Measurements from ENCODE around the gene TOLLIP. TPM values are rescaled to one million over a fixed set of nuclear protein-coding genes. Genes with fewer than 3 reads are reported as not detected.

Gene TOLLIP
- total RNA-seq, 1 donor from 2014 or later, result 65.3 TPM

DNA sequence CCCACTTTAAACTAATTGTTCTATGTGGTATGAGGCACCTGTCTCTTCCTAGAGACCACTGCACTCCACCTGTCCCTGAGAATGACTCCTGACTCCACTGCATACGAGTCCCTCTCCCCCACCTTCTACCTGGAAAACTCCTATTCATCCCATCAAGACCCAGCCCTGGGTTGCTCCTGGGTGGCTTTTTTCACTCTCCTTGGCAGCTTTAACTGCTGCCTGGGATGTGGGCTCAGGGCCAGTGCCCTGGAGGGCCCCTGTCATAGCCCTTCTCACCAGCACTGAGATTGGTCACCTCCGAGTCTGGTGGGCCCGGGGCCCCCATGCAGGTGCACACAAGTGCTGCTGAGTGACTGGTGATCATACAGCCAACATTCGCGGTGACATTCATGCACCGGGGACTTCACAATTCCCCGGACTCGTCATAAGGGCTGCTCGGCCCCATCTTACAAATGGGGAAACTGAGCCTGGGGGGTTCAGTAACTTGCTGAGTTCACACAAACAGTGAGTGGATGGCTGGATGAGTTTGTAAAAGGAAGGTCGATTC lies 25.9 kb upstream of the TOLLIP start:
- no peak overlapping the region for H3K27ac Mint-ChIP-seq (ENCODE audit: unreplicated experiment)

DNA sequence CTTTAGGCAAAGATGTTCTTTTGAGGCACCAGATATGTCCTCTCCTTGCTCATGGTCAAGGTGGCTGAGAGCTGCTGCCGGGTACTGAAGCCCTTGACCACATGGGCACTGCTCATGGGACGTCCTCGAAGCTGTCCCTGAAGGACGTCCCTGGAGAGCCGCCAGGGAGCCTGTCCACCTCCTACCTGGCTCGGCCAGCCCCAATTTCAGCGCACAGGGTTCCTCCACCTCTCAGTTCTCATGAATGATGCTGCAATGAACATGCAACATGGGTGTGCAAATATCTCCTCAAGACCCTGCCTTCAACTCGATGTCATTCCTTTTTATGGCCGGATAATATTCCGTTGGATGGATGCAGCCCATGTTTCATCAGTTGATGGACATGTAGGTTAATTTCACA lies 24.4 kb upstream of the TOLLIP start:
- H3K4me1 Mint-ChIP-seq (ENCODE audit: unreplicated experiment), result peaks cover 2% of the 10 kb centered on the region
- no peak overlapping the region for H3K4me3 Mint-ChIP-seq (ENCODE audit: unreplicated experiment)
- TF ChIP-seq, protein P1, sequence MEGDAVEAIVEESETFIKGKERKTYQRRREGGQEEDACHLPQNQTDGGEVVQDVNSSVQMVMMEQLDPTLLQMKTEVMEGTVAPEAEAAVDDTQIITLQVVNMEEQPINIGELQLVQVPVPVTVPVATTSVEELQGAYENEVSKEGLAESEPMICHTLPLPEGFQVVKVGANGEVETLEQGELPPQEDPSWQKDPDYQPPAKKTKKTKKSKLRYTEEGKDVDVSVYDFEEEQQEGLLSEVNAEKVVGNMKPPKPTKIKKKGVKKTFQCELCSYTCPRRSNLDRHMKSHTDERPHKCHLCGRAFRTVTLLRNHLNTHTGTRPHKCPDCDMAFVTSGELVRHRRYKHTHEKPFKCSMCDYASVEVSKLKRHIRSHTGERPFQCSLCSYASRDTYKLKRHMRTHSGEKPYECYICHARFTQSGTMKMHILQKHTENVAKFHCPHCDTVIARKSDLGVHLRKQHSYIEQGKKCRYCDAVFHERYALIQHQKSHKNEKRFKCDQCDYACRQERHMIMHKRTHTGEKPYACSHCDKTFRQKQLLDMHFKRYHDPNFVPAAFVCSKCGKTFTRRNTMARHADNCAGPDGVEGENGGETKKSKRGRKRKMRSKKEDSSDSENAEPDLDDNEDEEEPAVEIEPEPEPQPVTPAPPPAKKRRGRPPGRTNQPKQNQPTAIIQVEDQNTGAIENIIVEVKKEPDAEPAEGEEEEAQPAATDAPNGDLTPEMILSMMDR (IDR thresholded peaks at IDR 0.05; ENCODE audit: unreplicated experiment), result no peak
- peaks cover 18% of the 10 kb centered on the region for H3K36me3 Mint-ChIP-seq (ENCODE audit: low read depth, unreplicated experiment)
- peaks cover 13% of the 10 kb centered on the region for H3K27me3 Mint-ChIP-seq (ENCODE audit: unreplicated experiment)
- DNase-seq (ENCODE audit: low spot score), result no peak
- H3K9me3 Mint-ChIP-seq (ENCODE audit: unreplicated experiment), result no peaks in the 10 kb centered on the region
- H3K27ac Mint-ChIP-seq (ENCODE audit: unreplicated experiment), result no peak overlapping the region

More for the DNA sequence above, 25.9 kb upstream of the TOLLIP start:
- peak overlapping the region; percentile 74 for H3K4me3 Mint-ChIP-seq (ENCODE audit: unreplicated experiment)
- H3K36me3 Mint-ChIP-seq (ENCODE audit: low read depth, unreplicated experiment), result peaks cover 18% of the 10 kb centered on the region
- DNase-seq (ENCODE audit: low spot score), result no peak
- no peaks in the 10 kb centered on the region for H3K9me3 Mint-ChIP-seq (ENCODE audit: unreplicated experiment)
- H3K4me1 Mint-ChIP-seq (ENCODE audit: unreplicated experiment), result peaks cover 2% of the 10 kb centered on the region
- TF ChIP-seq, protein P1 (IDR thresholded peaks at IDR 0.05; ENCODE audit: unreplicated experiment), result no peak
- peaks cover 13% of the 10 kb centered on the region for H3K27me3 Mint-ChIP-seq (ENCODE audit: unreplicated experiment)

DNA sequence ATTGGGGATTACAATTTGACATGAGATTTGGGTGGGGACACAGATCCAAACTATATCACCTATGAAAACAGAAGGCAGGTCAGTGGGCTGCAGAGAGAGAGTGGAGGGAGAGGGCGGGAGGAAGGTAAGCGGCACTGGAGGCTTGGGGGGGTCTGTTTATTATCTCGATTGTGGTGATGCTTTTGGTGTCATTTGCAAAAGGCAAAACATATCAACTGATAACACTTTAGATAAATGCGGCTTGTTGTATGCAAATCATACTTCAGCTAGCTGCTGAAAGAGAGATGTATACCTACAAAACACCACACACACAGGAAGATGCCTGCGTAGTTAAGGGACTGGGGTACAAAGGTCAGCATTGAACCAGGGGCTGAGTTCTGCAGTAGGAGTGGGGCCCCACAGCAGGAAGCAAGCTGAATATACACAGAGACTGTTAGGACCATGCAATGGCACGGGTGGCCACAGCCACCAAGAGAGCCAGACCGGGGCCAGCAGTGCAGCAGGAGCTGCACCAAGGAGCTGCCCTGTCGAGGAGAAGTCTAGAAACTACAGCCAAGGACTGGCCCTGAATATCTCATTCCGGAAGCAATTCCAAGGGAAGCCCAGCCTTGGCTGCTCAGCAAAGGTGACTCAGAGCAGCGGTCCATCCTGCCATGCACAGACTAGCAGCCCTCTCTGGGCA lies 23.8 kb upstream of the TOLLIP start:
- Mint-ChIP-seq H3K4me1 (ENCODE audit: unreplicated experiment) (peaks cover 2% of the 10 kb centered on the region), H3K9me3 (ENCODE audit: unreplicated experiment) (no peaks in the 10 kb centered on the region), H3K27me3 (ENCODE audit: unreplicated experiment) (peaks cover 10% of the 10 kb centered on the region), H3K27ac (ENCODE audit: unreplicated experiment) (no peak overlapping the region), H3K36me3 (ENCODE audit: low read depth, unreplicated experiment) (peaks cover 14% of the 10 kb centered on the region), H3K4me3 (ENCODE audit: unreplicated experiment) (no peak overlapping the region)
- no peak for DNase-seq (ENCODE audit: low spot score)
- TF ChIP-seq, protein P1 (IDR thresholded peaks at IDR 0.05; ENCODE audit: unreplicated experiment), result no peak

DNA sequence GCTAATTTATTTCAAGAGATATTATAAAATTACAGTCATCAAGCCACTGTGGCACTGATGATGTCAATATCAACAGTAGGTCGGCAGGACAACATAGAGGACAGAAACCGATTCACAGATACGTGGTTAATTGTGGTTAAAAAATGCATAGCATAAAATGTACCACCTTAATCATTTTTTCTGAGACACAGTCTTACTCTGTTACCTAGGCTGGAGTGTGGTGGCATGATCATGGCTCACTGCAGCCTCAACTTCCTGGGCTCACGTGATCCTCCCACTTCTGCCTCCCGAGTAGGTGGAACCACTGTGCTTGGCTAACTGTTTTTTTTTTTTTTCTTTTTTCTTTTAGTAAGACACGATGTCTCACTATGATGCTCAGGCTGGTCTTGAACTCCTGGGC lies 21.0 kb upstream of the TOLLIP start:
- peaks cover 5% of the 10 kb centered on the region for H3K27me3 Mint-ChIP-seq (ENCODE audit: unreplicated experiment)
- H3K27ac Mint-ChIP-seq (ENCODE audit: unreplicated experiment), result no peak overlapping the region
- no peaks in the 10 kb centered on the region for H3K9me3 Mint-ChIP-seq (ENCODE audit: unreplicated experiment)
- no peaks in the 10 kb centered on the region for H3K4me1 Mint-ChIP-seq (ENCODE audit: unreplicated experiment)
- H3K4me3 Mint-ChIP-seq (ENCODE audit: unreplicated experiment), result no peak overlapping the region
- TF ChIP-seq, protein P1 (IDR thresholded peaks at IDR 0.05; ENCODE audit: unreplicated experiment), result no peak
- no peak for DNase-seq (ENCODE audit: low spot score)
- H3K36me3 Mint-ChIP-seq (ENCODE audit: low read depth, unreplicated experiment), result peaks cover 10% of the 10 kb centered on the region

DNA sequence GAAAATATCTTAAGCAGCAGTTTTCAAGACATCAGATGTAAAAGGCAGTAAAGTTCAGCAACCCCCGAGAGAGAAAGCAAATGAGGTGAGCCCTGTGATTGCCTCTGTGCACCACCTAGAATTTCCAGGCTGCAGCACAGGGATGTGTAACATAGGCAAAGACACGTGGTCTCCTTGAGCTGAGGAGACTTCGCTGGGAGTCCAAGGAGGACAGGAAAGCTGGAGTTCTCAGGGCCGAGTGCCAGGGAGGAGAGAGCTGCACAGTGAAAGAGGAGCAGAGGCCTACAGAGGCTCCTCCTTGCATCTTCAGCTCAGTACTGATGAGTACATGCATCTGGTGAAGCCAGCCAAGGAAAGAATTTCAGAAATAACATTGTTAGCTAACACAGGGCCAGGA lies 17.6 kb upstream of the TOLLIP start:
- no peaks in the 10 kb centered on the region for H3K9me3 Mint-ChIP-seq (ENCODE audit: unreplicated experiment)
- no peak for DNase-seq (ENCODE audit: low spot score)
- H3K27me3 Mint-ChIP-seq (ENCODE audit: unreplicated experiment), result no peaks in the 10 kb centered on the region
- peaks cover 3% of the 10 kb centered on the region for H3K36me3 Mint-ChIP-seq (ENCODE audit: low read depth, unreplicated experiment)
- H3K4me1 Mint-ChIP-seq (ENCODE audit: unreplicated experiment), result no peaks in the 10 kb centered on the region
- TF ChIP-seq, protein P1 (IDR thresholded peaks at IDR 0.05; ENCODE audit: unreplicated experiment), result no peak
- H3K4me3 Mint-ChIP-seq (ENCODE audit: unreplicated experiment), result no peak overlapping the region
- H3K27ac Mint-ChIP-seq (ENCODE audit: unreplicated experiment), result no peak overlapping the region
